ENCODE results near the gene ADRB2.

DNA sequence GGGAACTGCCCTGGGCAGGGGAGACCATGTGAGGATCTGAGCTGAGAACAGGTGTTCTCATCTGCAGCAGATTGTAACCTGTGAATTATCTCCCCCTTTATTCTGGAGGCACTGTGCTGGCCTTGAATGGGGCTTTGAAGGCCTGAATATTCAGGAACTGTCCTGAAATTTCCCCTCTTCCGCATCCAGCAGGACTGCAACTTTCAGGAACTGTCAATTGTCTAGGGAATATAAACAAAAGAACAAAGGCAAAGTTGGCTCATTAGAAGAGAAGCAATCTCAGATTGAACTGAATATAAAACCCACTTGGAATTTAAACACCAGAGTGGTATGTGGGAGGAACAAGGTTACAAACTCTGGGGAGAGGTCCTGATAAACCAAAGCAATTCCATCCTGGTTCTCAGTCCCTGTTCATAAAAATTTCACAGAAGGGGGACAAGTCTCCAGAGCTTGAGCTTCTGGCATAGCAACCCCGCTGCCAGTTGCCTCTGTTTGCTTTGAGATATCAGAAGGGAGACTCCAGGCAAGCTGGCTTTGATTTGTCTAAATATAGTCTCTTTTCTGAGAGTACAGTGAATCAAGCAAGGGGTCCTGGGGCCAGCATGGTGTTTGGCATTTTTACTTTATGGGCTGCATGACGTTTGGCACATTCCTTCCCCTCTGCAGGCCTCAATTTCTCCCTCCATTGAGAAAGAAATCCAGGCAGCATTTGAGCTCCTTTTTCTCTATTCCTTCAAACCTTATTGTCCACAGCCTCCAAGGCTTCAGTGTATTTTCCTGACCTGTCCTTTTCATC, 47.5 kb downstream of the ADRB2 start:
- no peak for TF ChIP-seq POLR2A (IDR thresholded peaks at IDR 0.05; ENCODE audit: low read depth, low read length)
- TF ChIP-seq TAF1 (IDR thresholded peaks at IDR 0.05; ENCODE audit: borderline replicate concordance, low read depth, low read length): no peak

Measured in GM12892 (cell line).